IPS-20b (cell line): ENCODE results near the gene GRIN1.
"Not testable (repeated sequence)": the region's sequence is repeated elsewhere in the genome, so short reads cannot be mapped to it uniquely, and the experiment has no call there.

Experiments used
- H3K27ac ChIP-seq: one replicate; pipeline ENCODE4 v1.5.1; 2013; ENCODE audit warnings: low read length
- H3K27me3 ChIP-seq: 2 replicates; pipeline ENCODE4 v1.6.1; 2013; ENCODE audit warnings: mild to moderate bottlenecking, low read length, inconsistent platforms; ENCODE audit not compliant: insufficient read depth
- H3K36me3 ChIP-seq: 2 replicates; pipeline ENCODE4 v1.6.1; 2013; ENCODE audit warnings: low read depth, mild to moderate bottlenecking, inconsistent platforms, low read length, moderate library complexity; ENCODE audit not compliant: insufficient read depth
- H3K4me1 ChIP-seq: 2 replicates; pipeline ENCODE4 v1.6.1; 2013; ENCODE audit warnings: mild to moderate bottlenecking, control low read depth, inconsistent platforms, low read length, moderate library complexity; ENCODE audit not compliant: insufficient read depth
- H3K4me3 ChIP-seq: 2 replicates; pipeline ENCODE4 v1.5.1; 2013; ENCODE audit warnings: mild to moderate bottlenecking, low read length, inconsistent platforms
- H3K9ac ChIP-seq: 2 replicates; pipeline ENCODE4 v1.6.1; 2013; ENCODE audit warnings: low read depth, mild to moderate bottlenecking, inconsistent platforms, low read length, moderate library complexity
- H3K9me3 ChIP-seq: 2 replicates; pipeline ENCODE4 v1.6.1; 2013; ENCODE audit warnings: mild to moderate bottlenecking, low read depth, low read length, inconsistent platforms; ENCODE audit not compliant: insufficient read depth

The GRIN1 gene

DNA sequence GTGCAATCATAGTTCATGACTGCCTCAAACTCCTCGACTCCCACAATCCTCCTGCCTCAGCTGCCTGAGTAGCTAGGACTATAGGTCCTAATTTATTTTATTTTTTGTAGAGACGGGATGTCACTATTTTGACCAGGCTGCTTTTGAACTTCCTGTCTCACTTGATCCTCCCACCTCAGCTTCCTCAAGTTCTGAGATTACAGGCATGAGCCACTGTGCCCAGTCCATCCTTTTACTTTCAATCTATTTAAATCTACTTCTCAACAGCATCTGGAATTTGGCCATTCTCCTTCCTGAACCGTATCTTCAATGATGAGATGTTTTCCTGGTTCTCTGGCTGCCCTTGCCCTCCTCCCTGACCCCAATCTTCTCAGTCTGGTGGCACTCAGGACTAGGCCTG, 12.2 kb upstream of the GRIN1 start:
- H3K27me3 ChIP-seq = peaks cover 22% of the 10 kb centered on the region
- H3K9ac ChIP-seq = no peak overlapping the region
- no peaks in the 10 kb centered on the region for H3K36me3 ChIP-seq
- no peaks in the 10 kb centered on the region for H3K9me3 ChIP-seq
- peaks cover 6% of the 10 kb centered on the region; the same call in 1 of the 2 replicates for H3K4me1 ChIP-seq
- no peak overlapping the region for H3K27ac ChIP-seq
- H3K4me3 ChIP-seq = no peak overlapping the region

DNA sequence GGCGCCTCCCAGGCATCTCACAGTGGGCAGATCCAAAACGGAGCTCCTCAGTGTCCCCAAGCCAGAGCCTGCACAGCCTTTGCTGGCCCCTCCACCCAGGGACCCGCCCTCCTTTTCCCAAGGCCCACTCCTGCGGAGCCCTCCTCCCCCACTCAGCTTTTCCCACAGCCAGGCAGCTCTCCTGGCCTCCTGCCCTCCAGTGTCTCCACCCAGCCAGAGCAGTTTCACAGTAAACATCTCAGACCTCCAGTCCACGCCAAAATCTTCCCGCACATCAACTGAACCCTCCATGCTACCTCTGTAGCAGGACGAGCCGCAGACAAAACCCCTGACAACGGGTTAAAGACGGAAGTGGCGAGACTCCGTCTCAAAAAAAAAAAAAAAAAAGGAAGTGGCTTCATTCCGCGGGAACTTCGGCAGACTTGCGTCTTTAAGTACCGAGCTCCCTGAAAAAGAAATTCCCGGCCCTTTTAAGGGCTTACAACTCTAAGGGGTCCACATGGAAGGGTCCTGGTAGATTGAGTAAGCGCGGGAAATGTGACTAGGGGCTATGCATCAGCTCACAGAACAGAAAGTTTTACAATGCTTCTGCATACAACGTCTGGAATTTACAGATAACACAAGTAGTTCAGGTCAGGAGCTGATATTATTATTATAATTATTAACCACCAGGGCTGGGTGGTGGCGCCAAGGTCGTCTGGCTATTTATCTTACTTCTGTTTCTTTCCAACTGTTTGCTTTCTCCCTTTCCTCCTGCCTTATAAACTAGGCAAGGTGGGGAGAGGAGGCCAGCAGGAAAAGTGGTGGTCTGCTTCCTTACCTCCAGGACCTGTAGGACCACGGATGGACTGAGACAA, 11.4 kb upstream of the GRIN1 start:
- H3K4me3 ChIP-seq = no peak overlapping the region
- H3K4me1 ChIP-seq = peaks cover 6% of the 10 kb centered on the region; the same call in 1 of the 2 replicates
- no peak overlapping the region for H3K9ac ChIP-seq
- no peaks in the 10 kb centered on the region for H3K36me3 ChIP-seq
- peaks cover 27% of the 10 kb centered on the region for H3K27me3 ChIP-seq
- H3K9me3 ChIP-seq = no peaks in the 10 kb centered on the region
- H3K27ac ChIP-seq = no peak overlapping the region

DNA sequence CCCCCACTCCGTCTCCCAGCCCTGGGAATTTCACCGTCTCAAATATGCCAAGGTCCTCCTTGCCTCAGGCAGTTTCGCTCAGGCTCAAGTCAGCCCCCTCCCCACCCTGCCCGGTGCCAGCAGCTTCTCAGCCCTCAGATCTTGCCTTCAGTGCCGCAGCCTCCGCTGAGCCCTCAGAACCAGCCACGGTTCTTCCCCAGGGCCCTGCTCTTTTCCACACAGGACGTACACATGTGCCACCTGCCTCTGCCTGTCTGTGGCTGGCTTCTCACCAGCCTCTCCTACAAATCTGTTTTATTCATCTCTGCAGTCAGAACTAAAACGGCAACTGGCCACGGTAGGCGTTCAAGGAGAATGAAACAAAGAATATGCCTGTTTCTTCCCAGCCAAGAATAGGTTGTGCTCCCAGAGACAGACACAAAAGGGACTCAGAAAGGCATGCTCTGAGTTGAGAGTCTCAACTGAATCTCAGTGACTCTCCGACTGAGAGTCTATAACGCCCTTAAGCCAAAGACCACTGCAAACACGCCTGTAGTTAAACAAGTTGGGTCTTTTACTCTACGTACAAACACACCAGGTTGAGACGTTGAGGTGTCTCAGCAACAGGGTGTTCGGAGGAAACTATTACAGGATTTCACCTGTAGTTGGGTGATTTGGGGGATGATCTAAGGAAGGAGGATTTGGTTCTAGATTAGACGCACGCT, 10.6 kb upstream of the GRIN1 start:
- Histone ChIP-seq H3K27ac (no peak overlapping the region), H3K4me1 (peaks cover 6% of the 10 kb centered on the region; the same call in 1 of the 2 replicates), H3K9ac (peak overlapping the region; percentile 89; the same call in 1 of the 2 replicates), H3K9me3 (no peaks in the 10 kb centered on the region), H3K4me3 (peak overlapping the region; percentile 90), H3K27me3 (peaks cover 33% of the 10 kb centered on the region), H3K36me3 (no peaks in the 10 kb centered on the region)

DNA sequence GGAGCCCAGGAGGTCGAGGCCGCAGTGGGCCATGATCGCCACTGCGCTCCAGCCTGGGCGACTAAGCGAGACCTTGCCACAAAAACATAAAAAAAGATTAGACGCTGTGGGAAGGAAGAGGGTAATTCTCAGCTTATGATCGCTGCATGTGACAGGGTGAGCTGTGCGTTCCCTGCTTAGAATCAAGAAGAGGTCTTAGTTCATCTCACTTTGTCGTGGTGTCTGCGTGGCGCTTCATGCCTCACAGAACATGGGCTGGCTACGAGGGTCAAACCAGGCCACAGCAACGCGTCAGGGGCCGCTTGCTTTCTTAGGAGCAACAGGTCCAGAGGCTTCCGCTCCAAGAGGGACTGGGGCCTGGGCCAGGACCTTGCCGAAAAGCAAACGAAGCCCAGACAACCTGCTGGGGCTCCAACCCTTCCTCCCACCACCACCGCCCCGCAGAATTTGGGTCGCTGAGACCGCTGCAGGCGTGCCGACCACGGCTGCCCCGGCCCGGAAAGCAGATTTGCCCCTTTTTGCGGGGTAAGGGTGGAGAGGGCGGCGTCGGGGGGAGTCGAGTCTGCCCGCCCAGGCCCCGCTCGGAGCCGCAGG, 10.0 kb upstream of the GRIN1 start:
- H3K9ac ChIP-seq = peak overlapping the region; percentile 89
- peaks cover 6% of the 10 kb centered on the region; the same call in 1 of the 2 replicates for H3K4me1 ChIP-seq
- H3K4me3 ChIP-seq = peak overlapping the region; percentile 90
- no peaks in the 10 kb centered on the region for H3K9me3 ChIP-seq
- H3K36me3 ChIP-seq = no peaks in the 10 kb centered on the region
- no peak overlapping the region for H3K27ac ChIP-seq
- peaks cover 38% of the 10 kb centered on the region for H3K27me3 ChIP-seq

DNA sequence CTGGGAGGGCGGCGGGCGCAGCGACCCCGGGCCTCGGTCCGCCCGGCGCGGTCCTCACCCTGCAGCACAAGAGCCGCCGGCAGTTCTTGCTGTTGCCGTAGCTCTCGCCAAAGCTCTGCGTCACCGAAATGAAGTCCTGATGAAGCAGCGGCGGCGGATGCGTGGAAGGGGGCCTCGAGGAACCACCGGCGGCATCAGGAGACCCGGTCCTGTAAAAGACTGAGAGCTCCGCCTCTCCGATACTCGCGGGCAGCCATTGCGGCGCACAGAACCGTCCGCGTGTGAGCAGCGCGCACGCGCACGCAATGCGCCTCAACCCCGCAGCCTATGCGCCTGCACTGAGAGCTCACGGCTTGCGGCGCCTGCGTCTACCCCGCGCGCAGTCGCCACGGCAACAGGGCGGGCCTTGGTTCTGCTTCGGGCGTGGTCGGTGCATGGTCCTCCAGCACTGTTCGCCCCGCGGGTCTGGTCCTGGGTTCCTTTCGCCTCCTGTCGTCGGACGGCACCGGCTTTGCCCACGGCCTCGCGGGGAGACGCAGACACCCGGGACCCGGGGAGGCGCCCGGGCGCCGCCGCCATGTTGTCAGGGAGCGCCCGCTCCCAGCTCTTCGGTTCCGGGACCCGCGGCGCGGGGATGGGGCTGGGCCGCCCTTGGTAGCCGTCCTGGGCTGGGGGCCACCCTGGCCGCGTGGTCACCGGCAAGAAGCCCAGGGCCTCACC, 9.3 kb upstream of the GRIN1 start:
- Histone ChIP-seq H3K4me3 (peak overlapping the region; percentile 90), H3K27ac (no peak overlapping the region), H3K36me3 (no peaks in the 10 kb centered on the region), H3K9ac (peak overlapping the region; percentile 89), H3K4me1 (peaks cover 6% of the 10 kb centered on the region; the same call in 1 of the 2 replicates), H3K9me3 (no peaks in the 10 kb centered on the region), H3K27me3 (peaks cover 39% of the 10 kb centered on the region)

DNA sequence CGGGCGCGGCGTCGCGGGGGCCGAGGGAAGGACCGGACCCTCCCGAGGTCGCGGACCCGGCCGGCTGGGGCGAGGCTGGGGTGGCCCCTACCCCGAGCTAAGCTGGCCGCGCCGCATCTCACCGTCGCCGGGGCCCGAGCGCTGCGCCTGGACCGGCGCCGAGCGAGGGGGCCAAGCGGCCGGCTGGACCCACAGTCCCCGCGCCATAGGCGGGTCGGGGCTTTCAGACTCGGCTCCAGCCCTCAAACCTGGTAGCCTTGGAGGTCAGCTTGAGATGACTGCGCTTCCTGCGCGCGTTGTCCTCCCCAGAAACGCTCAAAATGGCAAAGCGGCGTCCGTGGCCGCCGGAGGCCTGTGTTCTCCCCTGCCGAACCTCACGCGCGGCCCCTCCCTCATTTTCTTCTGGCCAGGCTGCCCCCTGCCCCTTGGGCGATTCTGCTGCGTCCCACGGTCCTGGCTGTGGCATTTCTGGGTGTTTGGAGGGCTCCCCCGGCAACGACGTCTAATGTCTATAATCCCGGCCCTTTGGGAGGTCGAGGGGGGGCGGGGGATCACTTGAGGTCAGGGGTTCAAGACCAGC, 8.7 kb upstream of the GRIN1 start:
- Histone ChIP-seq H3K36me3 (no peaks in the 10 kb centered on the region), H3K4me3 (peak overlapping the region; percentile 90), H3K4me1 (peaks cover 6% of the 10 kb centered on the region; the same call in 1 of the 2 replicates), H3K9me3 (no peaks in the 10 kb centered on the region), H3K27ac (no peak overlapping the region), H3K27me3 (peaks cover 43% of the 10 kb centered on the region), H3K9ac (peak overlapping the region; percentile 89; the same call in 1 of the 2 replicates)

DNA sequence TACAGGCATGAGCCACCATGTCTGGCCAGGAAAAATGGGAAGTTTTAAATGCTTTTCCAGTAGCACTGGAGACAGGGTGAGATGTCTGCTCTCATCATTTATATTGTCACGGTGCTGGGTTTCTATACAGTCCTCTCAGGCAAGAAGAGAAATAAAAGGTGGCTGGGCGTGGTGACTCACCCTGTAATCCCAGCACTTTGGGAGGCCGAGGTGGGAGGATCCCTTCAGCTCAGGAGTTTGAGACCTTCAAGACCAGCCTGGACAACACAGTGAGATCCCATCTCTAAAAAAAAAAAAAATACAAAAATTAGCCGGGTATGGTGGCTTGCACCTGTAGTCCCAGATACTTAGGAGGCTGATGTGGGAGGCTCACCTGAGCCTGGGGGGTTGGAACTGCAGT, 4.8 kb upstream of the GRIN1 start:
- no peak overlapping the region for H3K4me3 ChIP-seq
- H3K27ac ChIP-seq = no peak overlapping the region
- H3K36me3 ChIP-seq = no peaks in the 10 kb centered on the region
- H3K27me3 ChIP-seq = peaks cover 70% of the 10 kb centered on the region
- no peaks in the 10 kb centered on the region for H3K9me3 ChIP-seq
- no peak overlapping the region for H3K9ac ChIP-seq
- H3K4me1 ChIP-seq = no peaks in the 10 kb centered on the region

DNA sequence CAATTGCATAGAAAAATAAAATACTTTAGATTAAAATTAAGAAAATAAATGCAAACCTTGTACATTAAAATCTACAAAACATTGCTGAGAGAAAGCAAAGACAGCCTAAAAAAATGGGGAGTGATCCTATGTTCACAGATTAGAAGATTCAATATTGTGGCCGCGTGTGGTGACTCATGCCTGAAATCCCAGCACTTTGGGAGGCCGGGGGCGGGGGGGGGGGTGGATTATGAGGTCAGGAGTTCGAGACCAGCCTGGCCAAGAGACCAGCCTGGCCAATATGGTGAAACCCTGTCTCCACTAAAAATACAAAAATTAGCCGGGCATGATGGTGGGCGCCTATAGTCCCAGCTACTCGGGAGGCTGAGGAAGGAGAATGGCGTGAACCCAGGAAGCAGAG, 3.8 kb upstream of the GRIN1 start:
- H3K9me3 ChIP-seq, H3K27ac ChIP-seq, H3K4me1 ChIP-seq, H3K4me3 ChIP-seq, H3K36me3 ChIP-seq, H3K9ac ChIP-seq: not testable (repeated sequence)
- peaks cover 79% of the 10 kb centered on the region for H3K27me3 ChIP-seq

DNA sequence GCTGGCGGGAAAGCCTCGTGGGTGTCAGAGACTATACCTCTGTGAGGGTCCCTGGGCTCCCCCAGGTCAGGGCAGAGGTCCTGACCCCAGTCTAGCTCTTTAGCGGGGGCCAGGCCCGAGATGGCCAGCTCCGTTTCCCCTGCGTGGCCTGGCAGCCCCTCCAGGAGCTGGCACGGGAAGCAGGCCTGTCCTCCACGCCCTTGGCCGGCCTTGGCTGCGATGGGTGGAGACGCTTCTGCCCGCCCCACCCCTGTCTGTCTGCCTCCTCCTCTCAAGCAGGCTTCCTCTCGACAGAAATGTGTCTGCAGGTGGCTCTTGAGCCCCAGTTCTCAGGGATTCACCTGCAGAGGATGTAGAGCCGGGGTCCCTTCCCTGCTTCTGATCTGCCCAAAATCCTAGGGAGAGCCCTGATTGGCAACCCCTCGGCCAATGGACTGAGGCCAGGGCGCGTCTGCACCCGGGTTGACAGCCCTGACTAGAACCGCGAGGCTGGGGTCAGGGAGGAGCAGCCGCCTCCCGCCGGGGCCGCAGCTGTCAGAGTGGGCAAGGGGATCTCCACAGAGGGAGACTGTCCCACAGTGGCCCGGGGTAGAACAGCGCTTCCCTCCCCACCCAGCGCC, 2.6 kb upstream of the GRIN1 start:
- Histone ChIP-seq H3K27me3 (peaks cover 81% of the 10 kb centered on the region), H3K36me3 (no peaks in the 10 kb centered on the region), H3K4me3 (no peak overlapping the region), H3K27ac (no peak overlapping the region), H3K4me1 (no peaks in the 10 kb centered on the region), H3K9me3 (no peaks in the 10 kb centered on the region), H3K9ac (no peak overlapping the region)

DNA sequence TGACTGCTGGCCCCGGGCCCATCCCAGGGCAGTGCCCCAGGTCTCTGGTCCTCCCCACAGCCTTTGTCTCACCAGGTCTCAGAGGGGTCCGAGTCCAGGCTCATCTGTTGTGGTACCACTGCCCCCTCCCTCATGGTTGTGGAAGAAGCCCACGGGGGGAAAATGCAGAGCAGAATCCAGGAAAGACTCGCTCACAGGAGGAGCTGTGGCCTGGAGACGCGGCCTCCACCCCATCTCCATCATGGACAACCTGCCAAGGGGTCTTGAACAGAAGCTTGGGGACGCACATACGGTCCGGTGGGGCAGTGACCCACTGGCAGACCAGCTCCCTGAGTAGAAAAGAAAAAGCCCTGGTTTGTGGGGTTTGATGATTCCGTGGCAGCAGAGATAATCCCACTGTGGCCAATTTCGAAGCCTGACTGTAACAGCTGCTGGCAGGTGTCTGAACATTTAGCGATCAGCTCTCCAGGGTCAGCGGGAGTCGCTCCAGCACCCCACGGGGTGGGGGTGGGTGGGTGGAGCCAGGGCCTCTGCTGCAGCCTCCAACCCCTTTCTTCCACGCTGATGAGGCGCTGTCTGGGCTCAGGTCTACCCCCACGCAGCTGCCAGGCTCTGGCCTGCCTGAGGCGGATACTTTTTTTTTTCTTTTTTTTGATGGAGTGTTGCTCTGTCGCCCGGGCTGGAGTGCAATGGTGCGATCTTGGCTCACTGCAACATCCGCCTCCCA, 1.9 kb upstream of the GRIN1 start:
- Histone ChIP-seq H3K27me3 (peaks cover 83% of the 10 kb centered on the region), H3K36me3 (no peaks in the 10 kb centered on the region), H3K27ac (no peak overlapping the region)

More for the DNA sequence above, 1.9 kb upstream of the GRIN1 start:
- H3K4me3 ChIP-seq = no peak overlapping the region
- no peaks in the 10 kb centered on the region for H3K4me1 ChIP-seq
- no peaks in the 10 kb centered on the region for H3K9me3 ChIP-seq
- H3K9ac ChIP-seq = no peak overlapping the region
